GM08714 (cell line): Measurements from ENCODE around the gene PDE9A.

Source experiments
- H3K4me3 ChIP-seq: fragments of 200-500 bp; sonication (Bioruptor generic); 2 replicates; pipeline ENCODE4 v1.5.1; 2014; ENCODE audit warnings: mild to moderate bottlenecking, low read length, inconsistent platforms
- ZNF274 ChIP-seq: IDR thresholded peaks from 2 replicates; pipeline ENCODE4 v1.6.1; 2012; ENCODE audit warnings: mild to moderate bottlenecking, low read depth, low read length

The PDE9A gene

GRCh38 chr21:42753804-42754203 is 100.4 kb downstream of the PDE9A start:
- no peak for TF ChIP-seq ZNF274
- H3K4me3 ChIP-seq: no peak overlapping the region

GRCh38 chr21:42754270-42754933 is 101.0 kb downstream of the PDE9A start:
- no peak for TF ChIP-seq ZNF274
- no peak overlapping the region for H3K4me3 ChIP-seq

GRCh38 chr21:42755031-42755665 is 101.7 kb downstream of the PDE9A start:
- TF ChIP-seq ZNF274: no peak
- H3K4me3 ChIP-seq: no peak overlapping the region

GRCh38 chr21:42755766-42756579 is 102.6 kb downstream of the PDE9A start:
- no peak for TF ChIP-seq ZNF274
- no peak overlapping the region for H3K4me3 ChIP-seq

GRCh38 chr21:42756580-42757250 is 103.3 kb downstream of the PDE9A start:
- TF ChIP-seq ZNF274: no peak
- no peak overlapping the region for H3K4me3 ChIP-seq

- TF ChIP-seq ZNF274: no peak
- no peak overlapping the region for H3K4me3 ChIP-seq
These were observed 104.0 kb downstream of the PDE9A start for GRCh38 chr21:42757422-42757821.

- TF ChIP-seq ZNF274: no peak
- no peak overlapping the region for H3K4me3 ChIP-seq
These were observed 104.6 kb downstream of the PDE9A start for GRCh38 chr21:42757826-42758655.

- TF ChIP-seq ZNF274: no peak
- no peak overlapping the region for H3K4me3 ChIP-seq
These were observed 105.5 kb downstream of the PDE9A start for GRCh38 chr21:42758721-42759593.

GRCh38 chr21:42759594-42759927 is 106.1 kb downstream of the PDE9A start:
- H3K4me3 ChIP-seq: no peak overlapping the region
- no peak for TF ChIP-seq ZNF274

GRCh38 chr21:42760361-42760950 is 107.0 kb downstream of the PDE9A start:
- no peak for TF ChIP-seq ZNF274

GRCh38 chr21:42760951-42761751 is 107.7 kb downstream of the PDE9A start:
- no peak overlapping the region for H3K4me3 ChIP-seq
- no peak for TF ChIP-seq ZNF274

More at GRCh38 chr21:42760361-42760950, 107.0 kb downstream of the PDE9A start:
- no peak overlapping the region for H3K4me3 ChIP-seq
